ENCODE results near the gene COL17A1. TPM values are rescaled to one million over a fixed set of nuclear protein-coding genes. Genes with fewer than 3 reads are reported as not detected.

COL17A1 gene
- total and polyA plus RNA-seq, 8 donors = 0.18 to 1.5 (median 0.70) TPM; not detected in 4

GRCh38 chr10:104077663-104078151 is 8.0 kb downstream of the COL17A1 start:
- intact Hi-C loops (cut with DNase I) = no loop called here
- 78 to 88% methylated on average over 5 of the region's 5 CpGs for WGBS, 2 donors

GRCh38 chr10:104077247-104077646 is 8.4 kb downstream of the COL17A1 start:
- DNase-seq (no peak), FAIRE-seq (no peak), ATAC-seq (no peak)
- Histone ChIP-seq H3K27ac (no peak overlapping the region), H3K4me3 (no peak overlapping the region), H3K4me1 (no peaks in the 10 kb centered on the region), H3K27me3 (no peaks in the 10 kb centered on the region), H3K36me3 (no peaks in the 10 kb centered on the region), H3K9me3 (no peaks in the 10 kb centered on the region)
- intact Hi-C loops (cut with DNase I) = no loop called here
- 79 to 86% methylated on average over 3 of the region's 3 CpGs for WGBS, 2 donors
- no peak for TF ChIP-seq CTCF (IDR thresholded peaks at IDR 0.05)

More at GRCh38 chr10:104077663-104078151, 8.0 kb downstream of the COL17A1 start:
- ATAC-seq = no peak
- H3K4me3 ChIP-seq = no peak overlapping the region
- DNase-seq = no peak
- H3K4me1 ChIP-seq = no peaks in the 10 kb centered on the region
- no peaks in the 10 kb centered on the region for H3K27me3 ChIP-seq
- no peaks in the 10 kb centered on the region for H3K36me3 ChIP-seq
- TF ChIP-seq CTCF (IDR thresholded peaks at IDR 0.05) = no peak
- FAIRE-seq = no peak
- H3K9me3 ChIP-seq = no peaks in the 10 kb centered on the region
- no peak overlapping the region for H3K27ac ChIP-seq

GRCh38 chr10:104076743-104077160 is 8.9 kb downstream of the COL17A1 start:
- no peaks in the 10 kb centered on the region for H3K36me3 ChIP-seq
- FAIRE-seq (no peak), DNase-seq (peak in 1 of 6 donors; percentile 27), ATAC-seq (peak; percentile 46 to 73 (median 60))
- intact Hi-C loops (cut with DNase I) = no loop called here
- no peak overlapping the region for H3K27ac ChIP-seq
- no peak overlapping the region for H3K4me3 ChIP-seq
- whole genome bisulfite sequencing, 2 donors = 18 to 23% methylated on average over 3 of the region's 3 CpGs
- H3K27me3 ChIP-seq = no peaks in the 10 kb centered on the region
- no peaks in the 10 kb centered on the region for H3K4me1 ChIP-seq
- no peaks in the 10 kb centered on the region for H3K9me3 ChIP-seq
- no peak for TF ChIP-seq CTCF (IDR thresholded peaks at IDR 0.05)

- no peak for FAIRE-seq
- Histone ChIP-seq H3K9me3 (no peaks in the 10 kb centered on the region), H3K4me3 (no peak overlapping the region), H3K36me3 (no peaks in the 10 kb centered on the region), H3K4me1 (no peaks in the 10 kb centered on the region), H3K27me3 (no peaks in the 10 kb centered on the region), H3K27ac (no peak overlapping the region)
- WGBS, 2 donors = 71 to 77% methylated on average over 6 of the region's 6 CpGs
- no peak for DNase-seq
- ATAC-seq = no peak
- no peak for TF ChIP-seq CTCF (IDR thresholded peaks at IDR 0.05)
- intact Hi-C loops (cut with DNase I) = no loop called here
Measured at GRCh38 chr10:104074505-104074904, 11.2 kb downstream of the COL17A1 start.

- Histone ChIP-seq H3K4me1 (no peaks in the 10 kb centered on the region), H3K27me3 (no peaks in the 10 kb centered on the region), H3K9me3 (no peaks in the 10 kb centered on the region), H3K27ac (no peak overlapping the region), H3K36me3 (no peaks in the 10 kb centered on the region), H3K4me3 (no peak overlapping the region)
- ATAC-seq (no peak), FAIRE-seq (no peak), DNase-seq (no peak)
- 75% methylated on average over 5 of the region's 5 CpGs for WGBS, 2 donors
- intact Hi-C loops (cut with DNase I) = no loop called here
- TF ChIP-seq CTCF (IDR thresholded peaks at IDR 0.05) = no peak
Measured at GRCh38 chr10:104072786-104073185, 12.9 kb downstream of the COL17A1 start.

All from pancreas (tissue), 10 donors.